Vagina (tissue), 2 donors: Measurements from ENCODE around the gene MIOX. TPM values are rescaled to one million over a fixed set of nuclear protein-coding genes. Genes with fewer than 3 reads are reported as not detected.

Experiments
- DNase-seq, 2 donors: peaks; one replicate each; pipeline ENCODE4 v3.0.0-alpha.2; 2017; ENCODE audit errors: extremely low spot score in 2 of 2
- H3K27ac ChIP-seq: fragments of 200-600 bp; sonication (generic); one replicate; pipeline ENCODE4 v1.5.1; 2019
- H3K27me3 ChIP-seq: fragments of 200-600 bp; sonication (generic); one replicate; pipeline ENCODE4 v1.5.1; 2019
- H3K36me3 ChIP-seq, 2 donors: fragments of 200-600 bp; sonication (generic); one replicate each; pipeline ENCODE4 v1.5.1; 2017 to 2019
- H3K4me1 ChIP-seq: fragments of 200-600 bp; sonication (generic); one replicate; pipeline ENCODE4 v1.5.1; 2019
- H3K4me3 ChIP-seq, 2 donors: fragments of 200-600 bp; sonication (generic); 1 replicate in 1 of 2; 2 replicates in 1 of 2; pipeline ENCODE4 v1.5.1; 2016 to 2019
- H3K9me3 ChIP-seq: fragments of 200-600 bp; sonication (generic); one replicate; pipeline ENCODE4 v1.5.1; 2019
- CTCF ChIP-seq, 3 experiments: fragments of 450-650 bp in 2 of 3; fragments of 200-600 bp in 1 of 3; sonication (generic) in 1 of 3; IDR thresholded peaks; one replicate each; pipeline ENCODE4 v1.5.1; 2017 to 2019; ENCODE audit warnings: antibody characterized with exemption in 3 of 3, mild to moderate bottlenecking in 2 of 3, moderate library complexity in 2 of 3
- POLR2A ChIP-seq, 2 donors: fragments of 450-650 bp; IDR thresholded peaks; one replicate each; pipeline ENCODE4 v1.6.1; 2017; ENCODE audit warnings: antibody characterized with exemption in 2 of 2, mild to moderate bottlenecking in 2 of 2, moderate library complexity in 2 of 2
- POLR2AphosphoS5 ChIP-seq, 2 donors: sonication (generic); formaldehyde crosslinking; IDR thresholded peaks; one replicate each; pipeline ENCODE4 v1.9.0; 2017; ENCODE audit warnings: antibody characterized with exemption in 2 of 2, mild to moderate bottlenecking in 2 of 2, low read depth in 1 of 2; ENCODE audit not compliant: insufficient read depth in 1 of 2
- intact Hi-C: fragments of 100-400 bp; cut with DNase I; formaldehyde crosslinking; loops from one replicate; pipeline ENCODE4 v1.15.1; 2023
- total RNA-seq: library from RNA; depleted of rRNA; stranded (reverse); fragments of >200 nt; gene quantifications from one replicate; pipeline ENCODE4 v1.2.3, GENCODE V29; 2016

MIOX gene
- total RNA-seq, 1 donor from 2014 or later: not detected

DNA sequence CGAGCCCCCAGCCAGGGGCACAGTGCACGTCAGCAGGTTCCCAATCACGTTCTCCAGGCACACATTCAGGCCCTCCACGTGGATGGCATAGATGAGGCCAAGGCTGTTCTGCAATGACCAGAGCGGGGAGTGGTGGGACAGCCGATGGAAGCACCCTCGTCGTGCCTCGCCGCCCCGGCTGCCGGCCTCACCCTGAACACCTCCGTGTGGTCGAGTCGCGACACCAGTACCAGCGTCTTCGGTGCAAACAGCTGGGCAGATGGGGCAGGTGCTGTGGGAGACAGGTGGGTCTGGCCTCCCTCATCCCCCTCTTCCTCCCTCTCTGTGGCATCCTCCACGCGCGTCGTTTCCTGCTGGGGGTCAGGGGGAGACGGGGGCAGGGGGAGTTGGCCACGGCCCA is 19.3 kb upstream of the MIOX start:
- Histone ChIP-seq H3K27ac (no peak overlapping the region), H3K9me3 (no peaks in the 10 kb centered on the region), H3K4me3 (no peak overlapping the region), H3K27me3 (no peaks in the 10 kb centered on the region), H3K36me3 (peaks cover 0 to 57% of the 10 kb centered on the region in 2 donors), H3K4me1 (peaks cover 46% of the 10 kb centered on the region)
- TF ChIP-seq POLR2AphosphoS5 (IDR thresholded peaks at IDR 0.05; ENCODE audit: insufficient read depth in 1 of 2, low read depth in 1 of 2) (no peak), CTCF (IDR thresholded peaks at IDR 0.05) (no peak), POLR2A (IDR thresholded peaks at IDR 0.05) (no peak)
- DNase-seq: no peak
- intact Hi-C loops: no loop called here

DNA sequence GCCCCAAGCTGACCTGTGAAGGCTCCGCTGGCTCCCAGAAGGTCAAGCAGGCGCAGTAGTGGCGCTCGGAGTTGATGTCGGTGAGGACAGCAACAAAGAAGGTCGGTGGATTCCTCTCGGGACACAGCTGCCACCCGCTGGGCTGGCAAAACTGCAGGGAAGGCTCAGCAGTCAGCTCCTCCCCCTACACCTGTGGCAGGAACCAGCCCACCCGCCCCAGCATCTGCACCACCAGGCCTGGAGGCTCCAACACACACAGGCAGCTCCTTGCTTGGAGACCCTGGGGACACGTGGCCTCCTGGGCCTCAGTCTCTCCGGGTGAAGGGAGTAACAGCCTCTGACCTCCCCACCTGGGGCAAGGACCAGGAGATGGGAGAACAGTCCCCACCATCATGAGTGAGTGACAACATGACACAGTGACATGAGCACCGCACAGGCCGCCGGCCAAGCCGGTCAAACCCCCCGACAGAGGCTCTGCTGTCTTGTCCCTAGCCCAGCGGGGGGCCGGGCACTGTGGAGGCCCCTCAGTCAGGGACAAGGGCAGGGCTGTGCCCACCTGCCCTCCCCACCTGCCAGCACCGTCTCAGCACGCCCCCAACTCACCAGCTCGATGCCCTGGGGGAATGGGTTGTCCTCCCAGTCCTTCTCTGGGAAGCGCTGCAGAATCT is 18.8 kb upstream of the MIOX start:
- DNase-seq: no peak
- Histone ChIP-seq H3K4me3 (no peak overlapping the region), H3K9me3 (no peaks in the 10 kb centered on the region), H3K36me3 (peaks cover 0 to 52% of the 10 kb centered on the region in 2 donors), H3K4me1 (peaks cover 52% of the 10 kb centered on the region), H3K27ac (no peak overlapping the region), H3K27me3 (no peaks in the 10 kb centered on the region)
- TF ChIP-seq POLR2AphosphoS5 (IDR thresholded peaks at IDR 0.05; ENCODE audit: insufficient read depth in 1 of 2, low read depth in 1 of 2) (no peak), CTCF (IDR thresholded peaks at IDR 0.05) (no peak), POLR2A (IDR thresholded peaks at IDR 0.05) (no peak)
- intact Hi-C loops: no loop called here

GRCh38 chr22:50468626-50469025 is 18.0 kb upstream of the MIOX start:
- Histone ChIP-seq H3K4me1 (peaks cover 59% of the 10 kb centered on the region), H3K27ac (no peak overlapping the region), H3K36me3 (peaks cover 0 to 45% of the 10 kb centered on the region in 2 donors), H3K9me3 (no peaks in the 10 kb centered on the region), H3K27me3 (no peaks in the 10 kb centered on the region), H3K4me3 (no peak overlapping the region)
- DNase-seq: no peak
- intact Hi-C loops: no loop called here
- TF ChIP-seq POLR2AphosphoS5 (IDR thresholded peaks at IDR 0.05; ENCODE audit: insufficient read depth in 1 of 2, low read depth in 1 of 2) (no peak), POLR2A (IDR thresholded peaks at IDR 0.05) (no peak), CTCF (IDR thresholded peaks at IDR 0.05) (no peak)

DNA sequence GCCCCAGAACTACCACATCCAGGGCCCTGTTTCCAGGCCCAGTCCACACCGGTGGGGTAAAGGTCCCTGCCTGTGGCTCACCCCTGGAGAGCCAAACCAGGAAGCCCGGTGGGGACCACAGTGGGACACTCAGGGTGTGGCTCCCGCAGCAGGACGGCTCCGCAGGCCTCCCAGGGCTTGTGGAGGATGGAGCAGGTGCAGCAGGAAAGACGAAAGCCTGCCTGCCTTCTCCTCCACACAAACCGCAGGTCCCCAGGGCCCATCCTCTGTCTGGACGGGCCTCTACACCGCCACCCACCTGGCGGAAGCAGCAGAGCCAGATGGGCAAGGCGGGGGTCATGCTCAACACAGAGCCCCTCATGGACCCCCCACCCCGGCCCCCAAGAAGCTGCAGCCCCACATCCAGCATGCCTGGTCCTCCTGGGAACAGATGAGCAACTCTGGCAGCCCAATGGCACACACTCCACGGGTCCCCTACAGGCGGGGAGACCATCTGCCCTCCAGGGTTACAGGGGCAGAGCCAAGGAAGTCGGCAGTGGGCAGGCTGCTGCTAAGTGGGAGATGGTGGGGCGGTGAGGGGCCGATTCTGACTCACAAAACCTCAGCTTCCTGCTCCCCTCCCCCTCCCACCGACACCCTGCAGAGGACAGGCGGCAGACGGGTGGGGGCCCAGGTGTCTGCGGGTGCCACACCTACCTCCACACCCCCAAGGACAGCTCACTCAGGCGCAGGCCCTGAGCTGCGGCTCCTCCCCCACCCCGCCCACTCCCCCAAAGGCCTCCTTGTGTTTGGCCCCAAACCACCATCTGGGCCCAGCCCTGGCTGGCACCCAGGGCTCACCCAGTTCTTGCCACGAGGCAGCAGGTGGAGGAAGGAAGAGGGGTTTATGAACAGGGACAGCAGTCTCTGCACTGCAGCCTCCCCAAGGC is 17.0 kb upstream of the MIOX start:
- Histone ChIP-seq H3K4me1 (peaks cover 65% of the 10 kb centered on the region), H3K9me3 (no peaks in the 10 kb centered on the region), H3K27ac (no peak overlapping the region), H3K4me3 (no peak overlapping the region), H3K36me3 (peaks cover 0 to 35% of the 10 kb centered on the region in 2 donors), H3K27me3 (no peaks in the 10 kb centered on the region)
- no peak for DNase-seq
- TF ChIP-seq POLR2AphosphoS5 (IDR thresholded peaks at IDR 0.05; ENCODE audit: insufficient read depth in 1 of 2, low read depth in 1 of 2): no peak
- TF ChIP-seq POLR2A (IDR thresholded peaks at IDR 0.05): no peak
- TF ChIP-seq CTCF (IDR thresholded peaks at IDR 0.05): no peak
- intact Hi-C loops: no loop called here
